Measurements from ENCODE around the gene NANOS1.
A peak's percentile ranks its signal among the peaks of the same experiment; 100 is the strongest.

Gene NANOS1, protein sequence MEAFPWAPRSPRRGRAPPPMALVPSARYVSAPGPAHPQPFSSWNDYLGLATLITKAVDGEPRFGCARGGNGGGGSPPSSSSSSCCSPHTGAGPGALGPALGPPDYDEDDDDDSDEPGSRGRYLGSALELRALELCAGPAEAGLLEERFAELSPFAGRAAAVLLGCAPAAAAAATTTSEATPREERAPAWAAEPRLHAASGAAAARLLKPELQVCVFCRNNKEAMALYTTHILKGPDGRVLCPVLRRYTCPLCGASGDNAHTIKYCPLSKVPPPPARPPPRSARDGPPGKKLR

DNA sequence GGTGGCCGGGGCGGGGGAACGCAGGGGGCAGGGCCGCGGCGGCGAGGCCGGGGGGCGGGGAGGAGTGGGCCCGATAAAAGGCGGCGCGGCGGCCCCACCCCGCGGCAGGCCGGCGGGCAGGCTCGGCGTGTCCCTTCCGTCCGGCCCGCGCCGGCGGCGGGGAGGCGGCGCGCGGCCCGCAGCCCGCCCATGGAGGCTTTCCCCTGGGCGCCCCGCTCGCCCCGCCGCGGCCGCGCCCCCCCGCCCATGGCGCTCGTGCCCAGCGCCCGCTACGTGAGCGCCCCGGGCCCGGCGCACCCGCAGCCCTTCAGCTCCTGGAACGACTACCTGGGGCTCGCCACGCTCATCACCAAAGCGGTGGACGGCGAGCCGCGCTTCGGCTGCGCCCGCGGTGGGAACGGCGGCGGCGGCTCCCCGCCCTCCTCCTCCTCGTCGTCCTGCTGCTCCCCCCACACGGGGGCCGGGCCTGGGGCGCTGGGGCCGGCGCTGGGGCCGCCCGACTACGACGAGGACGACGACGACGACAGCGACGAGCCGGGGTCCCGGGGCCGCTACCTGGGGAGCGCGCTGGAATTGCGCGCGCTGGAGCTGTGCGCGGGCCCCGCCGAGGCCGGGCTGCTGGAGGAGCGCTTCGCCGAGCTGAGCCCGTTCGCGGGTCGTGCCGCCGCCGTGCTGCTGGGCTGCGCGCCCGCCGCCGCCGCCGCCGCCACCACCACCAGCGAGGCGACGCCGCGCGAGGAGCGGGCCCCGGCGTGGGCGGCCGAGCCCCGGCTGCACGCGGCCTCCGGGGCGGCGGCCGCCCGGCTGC lies at the start of gene NANOS1:
Gene NANOS1 (plus strand): TSS at position 102 of the 808 bp plus-strand sequence. CDS start 88 bp downstream, at position 190.
- peak; percentile 21 for DNase-seq

DNA sequence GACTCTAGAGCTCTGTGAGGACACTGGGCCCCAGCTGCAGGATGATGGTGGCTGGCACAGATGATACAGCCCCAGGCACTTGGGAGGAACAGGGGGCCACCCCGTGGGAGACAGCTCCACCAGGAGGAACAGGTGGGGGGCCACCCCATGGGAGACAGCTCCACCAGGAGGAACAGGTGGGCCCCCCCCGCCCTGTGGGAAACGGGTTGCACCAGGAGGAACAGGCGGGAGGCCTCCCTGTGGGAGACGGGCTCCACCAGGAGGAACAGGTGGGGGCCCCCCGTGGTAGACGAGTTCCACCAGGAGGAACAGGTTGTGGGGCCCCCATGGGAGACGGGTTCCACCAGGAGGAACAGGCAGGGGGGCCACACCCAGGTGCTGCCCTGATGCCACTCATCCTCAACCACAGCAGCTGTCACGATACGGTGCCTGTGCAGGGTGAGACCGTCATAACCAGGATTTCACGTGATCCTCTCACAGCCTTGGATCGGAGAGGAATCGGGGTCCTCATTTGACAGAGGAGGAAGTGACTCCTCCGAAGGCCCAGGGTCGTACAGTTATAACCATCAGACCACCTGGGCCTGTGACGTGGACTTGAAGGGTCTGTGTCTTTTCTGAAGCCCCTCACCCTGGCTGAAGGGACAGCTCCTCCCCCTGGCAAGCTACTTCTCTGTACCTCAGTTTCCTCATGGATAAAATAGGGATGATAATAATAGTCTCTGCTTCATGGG lies 49.2 kb upstream of the NANOS1 start:
- DNase-seq, result no peak

DNA sequence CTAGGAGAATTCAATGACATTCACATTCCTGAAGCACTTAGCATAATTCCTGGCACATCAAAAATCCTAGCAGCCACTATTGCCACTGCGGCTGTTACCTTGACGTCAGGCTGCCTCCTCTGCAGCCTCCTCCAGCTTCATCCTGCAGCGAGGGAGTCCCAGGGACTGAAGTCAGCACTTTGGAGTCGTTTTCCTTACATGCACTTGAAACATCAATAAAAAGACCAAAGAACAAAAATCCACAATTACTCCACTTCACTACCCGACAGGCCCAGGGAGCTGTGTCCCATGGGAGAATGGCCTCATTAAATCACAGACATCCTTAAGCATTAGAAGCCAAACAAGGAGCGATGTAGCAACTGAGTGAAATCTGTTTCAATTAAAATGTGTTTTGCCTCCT lies 48.6 kb upstream of the NANOS1 start:
- no peak for DNase-seq

DNA sequence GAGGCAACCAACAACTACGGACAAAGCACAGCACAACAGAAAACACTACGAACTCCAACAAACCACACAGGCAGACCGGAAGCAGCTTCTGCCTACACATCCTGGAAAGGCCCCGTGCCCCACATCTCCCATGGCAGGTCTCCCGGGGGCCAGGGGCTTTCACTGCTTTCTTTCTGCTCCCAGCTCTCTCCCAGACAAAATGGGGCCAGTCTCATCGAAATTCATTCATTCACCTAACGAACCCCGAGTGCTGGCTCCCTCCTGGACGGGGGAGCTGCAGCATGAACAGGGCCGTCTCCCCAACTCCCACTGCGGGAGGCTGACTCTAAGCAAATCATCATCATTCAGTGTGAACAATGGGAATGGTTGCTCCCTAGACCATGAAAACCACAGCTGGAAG lies 47.6 kb upstream of the NANOS1 start:
- no peak for DNase-seq

DNA sequence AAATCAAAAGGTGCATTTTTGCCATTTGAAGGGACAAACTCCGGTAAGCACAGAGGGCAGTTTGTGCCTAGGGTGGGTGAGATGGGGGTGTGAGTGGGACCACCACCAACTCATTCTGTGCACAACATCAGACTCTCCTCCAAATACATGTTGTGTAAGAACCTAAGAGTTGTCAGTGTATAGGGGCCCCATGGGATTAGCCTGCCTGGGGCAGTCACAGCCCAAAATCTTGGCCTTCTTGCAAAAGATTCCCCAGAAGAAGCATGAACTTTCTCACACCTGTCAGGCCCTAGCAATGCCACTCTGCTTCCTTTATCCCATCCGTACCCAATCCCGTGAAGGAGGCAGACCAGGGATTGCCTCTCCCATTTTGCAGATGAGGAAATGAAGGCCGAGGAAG lies 47.1 kb upstream of the NANOS1 start:
- no peak for DNase-seq

DNA sequence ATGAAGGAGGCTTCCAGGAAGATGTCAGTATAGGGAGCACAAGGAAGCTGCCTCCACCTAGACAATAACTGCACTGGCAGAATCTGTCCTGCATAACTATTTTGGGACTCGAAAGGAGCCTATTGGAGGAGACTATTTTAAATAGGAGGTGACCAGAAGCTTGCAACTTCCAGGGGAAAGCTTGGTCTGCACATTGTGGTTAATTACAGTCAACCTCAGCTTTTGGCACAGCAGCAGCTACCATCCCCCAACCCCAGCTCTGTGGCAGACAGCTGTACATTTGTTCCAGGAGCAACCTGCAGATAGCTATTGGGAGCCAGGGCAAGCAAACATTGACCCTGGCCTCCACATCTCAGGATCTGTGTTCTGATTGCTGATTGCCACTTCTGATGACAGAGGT lies 46.3 kb upstream of the NANOS1 start:
- DNase-seq, result no peak

DNA sequence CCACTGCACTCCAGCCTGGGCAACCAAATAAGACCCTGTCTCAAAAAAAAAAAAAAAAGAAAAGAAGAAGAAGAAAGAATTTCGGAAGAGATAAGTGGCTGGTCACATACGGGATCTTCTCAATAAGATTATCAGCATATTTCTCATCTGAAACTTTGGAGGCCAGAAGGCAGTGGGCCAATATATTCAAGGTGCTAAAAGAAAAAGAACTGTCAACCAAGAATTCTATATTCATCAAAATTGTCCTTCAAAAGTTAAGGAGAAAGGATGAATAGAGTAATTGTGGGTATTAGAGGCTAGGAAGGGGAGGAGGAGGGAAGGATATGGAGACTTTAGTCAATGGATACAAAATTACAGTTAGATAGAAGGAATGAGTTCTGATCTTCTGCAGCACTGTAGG lies 43.9 kb upstream of the NANOS1 start:
- DNase-seq, result no peak

DNA sequence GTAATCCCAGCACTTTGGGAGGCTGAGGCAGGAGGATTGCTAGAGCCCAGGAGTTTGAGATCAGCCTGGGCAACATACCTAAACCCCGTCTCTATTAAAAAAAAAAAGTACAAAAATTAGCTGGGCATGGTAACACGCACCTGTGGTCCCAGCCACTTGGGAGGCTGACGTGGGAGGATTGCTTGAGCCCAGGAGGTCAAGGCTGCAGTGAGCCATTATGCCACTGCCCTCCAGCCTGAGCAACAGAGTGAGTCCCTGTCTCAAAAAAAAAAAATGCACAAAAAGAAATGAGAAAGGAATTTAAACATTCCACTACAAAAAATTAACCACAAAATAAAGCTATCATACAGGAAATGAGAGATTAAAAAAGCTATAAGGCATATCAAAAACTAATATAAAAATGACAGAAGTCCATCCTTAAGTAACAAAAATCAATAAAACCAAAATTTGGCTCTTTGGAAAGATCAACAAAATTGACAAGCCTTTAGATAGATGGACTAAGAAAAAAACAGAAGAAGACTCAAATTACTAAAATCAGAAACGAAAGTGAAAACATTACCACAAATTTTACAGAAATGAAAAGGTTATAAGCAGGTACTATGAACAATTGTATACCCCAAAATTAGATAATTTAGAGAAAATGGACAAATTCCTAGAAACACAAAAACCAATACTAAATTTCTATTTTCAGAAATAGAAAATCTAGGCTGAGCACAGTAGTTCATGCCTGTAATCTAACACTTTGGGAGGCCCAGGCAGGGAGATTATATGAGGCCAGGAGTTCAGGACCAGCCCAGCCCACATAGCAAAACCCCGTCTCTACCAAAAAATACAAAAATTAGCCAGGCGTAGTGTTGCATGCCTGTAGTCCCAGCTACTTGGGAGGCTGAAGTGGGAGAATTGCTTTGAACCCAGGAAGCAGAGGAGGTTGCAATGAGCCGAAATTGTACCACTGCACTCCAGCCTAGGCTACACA lies 42.4 kb upstream of the NANOS1 start:
- DNase-seq, result peak; percentile 54

DNA sequence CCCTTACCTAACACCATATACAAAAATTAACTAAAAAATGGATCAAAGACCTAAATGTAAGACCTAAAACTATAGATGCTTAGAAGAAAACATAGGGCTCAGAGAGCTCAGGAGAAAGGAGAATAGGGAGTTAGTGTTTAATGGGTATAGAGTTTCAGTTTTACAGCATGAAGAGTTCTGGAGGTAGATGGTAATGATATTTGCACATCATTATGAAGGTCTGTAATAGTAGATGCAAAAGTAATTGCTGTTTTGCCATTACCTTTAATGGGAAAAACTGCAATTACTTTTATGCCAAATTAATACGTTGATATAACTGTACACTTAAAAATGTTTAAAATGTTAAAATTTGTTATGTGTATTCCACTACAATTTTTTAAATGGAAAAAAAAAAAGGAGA lies 39.2 kb upstream of the NANOS1 start:
- DNase-seq, result no peak

DNA sequence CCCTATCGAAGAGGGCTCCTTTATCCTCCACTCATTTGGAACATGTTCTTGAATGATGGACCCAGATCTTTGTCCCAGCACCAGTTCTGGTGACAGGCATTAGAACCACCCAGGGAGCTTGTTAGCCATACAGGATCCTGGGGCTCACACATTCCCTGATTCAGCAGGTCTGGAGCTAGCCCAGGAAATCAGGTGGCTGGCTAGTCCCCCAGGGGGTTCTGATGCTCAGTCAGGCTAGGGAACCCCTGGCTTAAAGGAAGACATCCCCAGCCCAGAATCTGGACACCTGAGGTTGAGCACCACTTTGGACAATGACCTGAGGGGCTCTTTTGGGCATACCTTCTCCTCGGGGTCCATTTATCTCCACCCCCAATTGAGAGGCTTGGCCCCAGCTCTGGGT lies 37.0 kb upstream of the NANOS1 start:
- DNase-seq, result no peak

DNA sequence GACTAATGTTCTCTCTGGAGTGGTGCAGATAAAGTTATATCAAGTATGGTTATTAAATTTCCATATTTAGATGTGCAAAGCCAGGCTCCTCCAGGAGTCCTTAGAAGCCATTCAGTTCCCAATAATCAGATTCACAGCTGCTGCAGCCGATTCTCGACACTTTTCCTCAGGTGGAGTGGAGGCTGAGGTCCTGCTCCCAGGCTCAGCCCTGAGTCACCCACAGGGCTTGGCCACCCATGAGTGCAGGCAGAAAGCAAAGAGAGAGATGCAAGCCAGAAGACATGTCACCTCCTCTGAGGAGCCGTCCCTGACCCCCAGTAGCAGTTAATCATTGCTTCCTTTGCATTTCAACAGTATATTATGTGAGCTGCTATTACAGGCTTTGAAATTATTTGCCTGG lies 36.3 kb upstream of the NANOS1 start:
- no peak for DNase-seq

DNA sequence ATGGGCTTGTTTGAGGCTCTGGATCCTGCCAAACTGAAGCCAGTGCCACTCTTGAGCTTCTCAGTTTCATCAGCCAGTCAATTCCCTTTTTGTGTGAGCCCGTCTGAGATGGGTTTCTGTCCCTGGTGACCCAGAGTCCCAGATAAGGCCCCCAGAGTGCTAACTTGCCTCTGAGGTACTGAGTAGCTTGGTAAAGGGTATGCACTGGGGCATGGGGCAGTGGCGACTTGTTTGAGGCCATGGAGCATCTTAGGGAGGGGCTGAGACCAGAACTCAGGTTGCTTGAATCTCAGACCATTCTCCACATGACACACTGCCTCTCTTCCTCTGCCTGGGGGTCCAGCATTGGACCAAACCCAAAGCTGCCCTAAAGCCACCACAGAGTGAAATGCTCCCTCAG lies 35.2 kb upstream of the NANOS1 start:
- no peak for DNase-seq

DNA sequence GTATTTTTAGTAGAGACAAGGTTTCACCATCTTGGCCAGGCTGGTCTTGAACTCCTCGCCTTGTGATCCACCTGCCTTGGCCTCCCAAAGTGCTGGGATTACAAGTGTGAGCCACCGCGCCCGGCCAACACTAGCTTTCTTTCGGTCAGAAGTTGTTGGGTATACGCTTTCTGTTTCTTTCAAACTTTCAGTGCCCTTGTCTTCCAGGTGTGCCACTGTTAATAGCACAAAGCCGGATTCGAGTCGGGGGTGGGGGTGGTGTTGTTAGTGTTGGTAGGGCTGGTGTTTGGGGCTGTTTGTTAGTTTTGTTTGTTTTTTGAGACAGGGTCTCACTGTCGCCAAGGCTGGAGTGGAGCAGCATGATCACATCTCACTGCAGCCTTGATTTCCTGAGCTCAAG lies 33.8 kb upstream of the NANOS1 start:
- DNase-seq, result no peak

DNA sequence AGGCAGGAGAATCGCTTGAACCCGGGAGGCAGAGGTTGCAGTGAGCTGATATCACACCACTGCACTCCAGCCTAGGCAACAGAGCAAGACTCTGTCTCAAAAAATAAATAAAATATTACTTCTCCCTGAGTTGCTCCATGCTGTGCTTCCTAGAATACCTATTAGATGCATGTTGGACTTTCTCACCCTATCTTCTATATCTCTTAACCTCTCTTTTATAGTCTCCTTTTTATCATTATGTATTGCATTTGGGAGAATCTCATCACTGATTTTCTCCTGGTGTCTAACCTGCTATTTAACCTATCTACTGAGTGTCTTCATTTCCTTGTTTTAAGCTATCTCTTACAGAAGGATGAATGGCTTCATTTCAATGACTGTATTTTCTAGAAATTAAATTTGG lies 32.1 kb upstream of the NANOS1 start:
- no peak for DNase-seq

DNA sequence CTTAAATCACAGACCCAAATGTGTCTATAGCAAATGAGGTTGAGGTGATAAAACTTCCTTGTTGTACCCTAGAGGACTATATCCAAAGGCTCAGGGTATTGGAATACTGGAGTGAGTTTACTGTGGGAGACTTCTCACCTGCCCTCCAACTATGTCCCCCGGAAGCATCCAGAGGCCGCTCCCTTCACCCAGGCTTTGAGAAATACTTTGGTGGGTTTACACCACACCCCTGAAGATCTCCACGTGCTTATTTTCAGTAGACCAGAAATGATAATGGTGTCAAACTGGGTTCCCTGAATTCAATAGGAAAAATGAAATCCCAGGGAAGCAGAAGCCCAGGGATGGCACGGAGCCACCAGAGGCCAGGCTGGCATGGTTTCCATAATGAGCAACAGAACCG lies 31.3 kb upstream of the NANOS1 start:
- no peak for DNase-seq

DNA sequence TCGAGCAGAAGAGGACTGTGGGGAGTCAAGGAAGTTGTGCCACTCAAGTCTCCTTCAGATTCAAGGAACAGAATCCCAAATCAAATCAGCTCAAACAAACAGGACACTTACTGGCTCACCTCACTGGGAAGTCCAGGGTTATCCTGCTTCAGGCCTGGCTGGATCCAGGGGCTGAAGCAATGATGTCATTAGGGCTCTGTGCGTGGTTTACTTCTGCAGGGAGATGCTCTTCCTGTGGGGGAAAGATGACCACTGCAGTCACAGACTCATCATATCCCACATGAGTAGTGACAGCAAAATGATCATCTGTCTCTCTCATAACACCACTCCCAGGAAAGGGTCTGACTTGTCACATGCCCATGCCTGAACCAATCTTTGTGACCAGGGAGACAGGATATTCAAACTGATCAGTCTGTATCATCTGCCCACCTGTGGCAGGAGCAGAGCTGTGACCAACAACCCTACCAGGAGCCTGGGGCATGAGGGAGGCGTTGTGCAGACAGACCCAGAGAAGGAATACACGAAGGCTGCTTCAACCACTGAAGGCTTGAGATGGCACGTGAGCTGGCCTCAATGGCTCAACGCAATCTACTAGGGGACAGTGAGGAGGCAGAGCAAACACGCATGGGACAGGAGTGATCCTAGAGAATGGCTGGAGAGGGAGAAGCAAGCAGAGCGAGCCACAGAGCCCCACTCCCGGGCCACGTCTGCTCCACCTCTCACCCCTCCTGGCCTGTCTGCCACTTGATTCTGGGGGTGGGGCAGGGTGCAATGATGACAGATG lies 27.6 kb upstream of the NANOS1 start:
- DNase-seq, result no peak

DNA sequence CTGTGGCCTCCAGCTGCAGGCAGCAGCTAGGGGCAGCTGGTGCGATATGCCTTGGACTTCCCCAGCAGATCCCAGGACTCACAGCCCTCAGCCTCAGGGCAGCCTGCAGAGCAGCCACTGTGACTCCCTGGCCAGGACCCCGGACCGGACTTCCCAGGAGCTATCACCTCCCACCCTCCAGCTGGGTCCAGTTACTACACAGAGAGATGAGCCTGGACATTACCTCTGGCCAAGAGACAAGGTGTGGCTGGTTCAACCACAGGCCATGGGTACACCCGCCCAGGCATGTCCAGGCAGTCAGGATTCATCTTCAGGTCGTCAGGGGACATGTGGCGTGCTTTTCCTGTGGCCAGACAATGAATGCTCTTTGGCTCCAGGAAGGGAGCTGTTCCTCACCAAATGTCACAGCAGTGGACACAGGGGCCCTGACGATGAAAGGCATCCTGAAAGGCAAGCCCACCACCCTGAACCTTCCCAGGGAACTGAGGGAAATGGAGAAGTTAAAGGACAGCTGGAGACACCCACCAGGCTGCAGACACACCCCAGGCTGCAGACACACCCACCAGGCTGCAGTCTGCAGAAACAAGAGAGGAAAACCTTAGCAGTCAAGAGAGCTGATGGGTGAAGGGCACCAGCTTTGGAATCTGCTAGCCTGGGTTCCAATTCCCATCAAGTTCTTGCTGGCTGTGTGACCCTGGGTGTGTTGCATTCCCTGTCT lies 25.8 kb upstream of the NANOS1 start:
- DNase-seq, result no peak

DNA sequence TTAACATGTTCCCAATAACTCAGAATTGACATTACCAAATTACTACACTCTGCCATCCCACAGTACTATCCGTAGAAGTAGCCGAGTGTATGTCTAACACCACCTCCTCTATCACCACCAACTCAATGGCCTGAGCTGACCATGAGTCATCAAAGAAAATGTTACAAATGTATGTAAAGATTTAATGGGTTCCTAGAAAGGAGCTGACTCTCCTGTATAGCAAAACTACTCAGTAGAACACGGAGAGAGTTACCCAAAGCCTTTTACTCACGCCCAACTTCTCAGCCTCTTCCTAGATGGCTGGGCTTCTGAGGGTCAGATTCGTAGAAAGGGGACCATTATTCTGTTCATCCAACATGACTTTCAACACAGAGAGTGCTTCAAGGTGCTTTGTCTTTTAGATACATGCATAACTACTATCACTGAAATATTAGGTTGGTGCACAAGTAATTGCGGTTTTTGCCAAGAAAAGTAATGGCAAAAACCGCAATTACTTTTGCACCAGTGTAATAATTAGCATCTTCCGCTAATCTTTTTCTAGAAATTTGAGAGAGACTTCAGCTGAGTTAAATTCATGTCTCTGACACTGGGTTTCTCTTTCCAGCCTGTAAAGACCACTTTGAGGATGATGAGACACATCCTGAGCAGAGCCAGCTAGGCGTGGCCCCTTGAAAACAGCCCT lies 24.0 kb upstream of the NANOS1 start:
- no peak for DNase-seq

DNA sequence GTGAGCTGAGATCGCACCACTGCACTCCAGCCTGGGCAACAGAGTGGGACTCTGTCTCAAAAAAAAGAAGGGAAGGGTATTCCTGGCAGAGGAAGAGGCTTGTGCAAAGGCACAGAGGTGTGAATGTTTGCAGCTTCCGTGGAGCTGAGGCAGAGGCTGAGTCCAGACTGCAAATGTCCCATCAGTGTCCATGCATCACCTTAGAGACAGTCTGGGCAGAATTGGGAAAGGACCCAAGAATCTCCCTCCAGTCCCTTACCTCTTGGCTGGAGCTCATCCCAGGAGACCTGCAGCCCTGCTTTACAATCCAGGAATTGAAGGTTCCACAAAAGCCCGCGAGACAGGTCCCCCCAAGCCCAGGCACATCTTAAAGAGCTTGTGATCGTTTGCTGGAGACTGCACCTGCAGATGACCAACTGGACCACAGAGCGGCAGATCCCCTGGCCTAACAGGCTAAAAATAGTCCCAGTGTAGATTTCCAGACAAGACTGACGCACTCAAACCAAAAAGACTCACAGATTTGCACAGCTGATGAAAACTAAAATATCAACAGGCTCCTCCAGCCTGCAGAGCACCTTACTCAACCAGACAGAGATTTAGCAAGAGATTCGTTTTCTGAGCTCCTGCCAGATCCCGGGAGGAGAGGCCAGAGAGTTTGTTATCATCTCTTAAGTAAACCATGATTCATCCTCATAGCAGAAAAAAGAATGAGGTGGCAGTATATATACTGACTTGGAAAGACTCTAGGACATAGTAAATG lies 22.9 kb upstream of the NANOS1 start:
- no peak for DNase-seq

DNA sequence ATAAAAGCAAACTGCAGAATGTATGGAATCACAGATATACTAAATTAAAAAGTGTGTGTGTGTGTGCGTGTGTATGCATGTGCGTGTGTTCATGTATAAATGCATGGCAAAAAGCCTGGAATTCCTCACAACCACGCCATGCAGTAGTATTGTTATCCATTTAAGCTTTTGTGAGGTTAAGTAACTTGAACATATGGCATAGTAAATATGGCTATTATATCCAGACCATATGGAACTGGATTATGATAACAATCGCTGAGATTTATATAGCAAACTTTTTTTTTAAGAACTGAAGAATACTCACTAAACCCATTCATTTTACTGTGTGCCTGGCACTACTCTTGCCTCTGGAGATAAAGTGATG lies 22.3 kb upstream of the NANOS1 start:
- DNase-seq, result no peak
